ENCODE data around the gene RAP1GAP.

GRCh38 chr1:21644348-21644747 is 24.8 kb downstream of the RAP1GAP start:
- TF ChIP-seq POLR2A (IDR thresholded peaks at IDR 0.05; ENCODE audit: insufficient read depth in 1 of 2, low read depth in 2 of 2, low read length in 2 of 2) (no peak), CTCF (CRISPR knock-in tag; IDR thresholded peaks at IDR 0.05) (no peak), SATB2 (CRISPR knock-in tag; IDR thresholded peaks at IDR 0.05) (no peak), EP300 (IDR thresholded peaks at IDR 0.05; ENCODE audit: low read depth in 2 of 2, low read length in 2 of 2) (no peak), EP300 (CRISPR knock-in tag; IDR thresholded peaks at IDR 0.05; ENCODE audit: borderline replicate concordance) (no peak)

Measured in HepG2 (cell line).